GM18508 (cell line): ENCODE data around the gene RNU6-1.

Experiments used
- ATAC-seq: cut with Tn5 transposase; IDR thresholded peaks from one replicate; pipeline ENCODE4 v1.9.1; 2021; ENCODE audit warnings: moderate number of reproducible peaks; ENCODE audit not compliant: insufficient read depth, unreplicated experiment

The RNU6-1 gene

DNA sequence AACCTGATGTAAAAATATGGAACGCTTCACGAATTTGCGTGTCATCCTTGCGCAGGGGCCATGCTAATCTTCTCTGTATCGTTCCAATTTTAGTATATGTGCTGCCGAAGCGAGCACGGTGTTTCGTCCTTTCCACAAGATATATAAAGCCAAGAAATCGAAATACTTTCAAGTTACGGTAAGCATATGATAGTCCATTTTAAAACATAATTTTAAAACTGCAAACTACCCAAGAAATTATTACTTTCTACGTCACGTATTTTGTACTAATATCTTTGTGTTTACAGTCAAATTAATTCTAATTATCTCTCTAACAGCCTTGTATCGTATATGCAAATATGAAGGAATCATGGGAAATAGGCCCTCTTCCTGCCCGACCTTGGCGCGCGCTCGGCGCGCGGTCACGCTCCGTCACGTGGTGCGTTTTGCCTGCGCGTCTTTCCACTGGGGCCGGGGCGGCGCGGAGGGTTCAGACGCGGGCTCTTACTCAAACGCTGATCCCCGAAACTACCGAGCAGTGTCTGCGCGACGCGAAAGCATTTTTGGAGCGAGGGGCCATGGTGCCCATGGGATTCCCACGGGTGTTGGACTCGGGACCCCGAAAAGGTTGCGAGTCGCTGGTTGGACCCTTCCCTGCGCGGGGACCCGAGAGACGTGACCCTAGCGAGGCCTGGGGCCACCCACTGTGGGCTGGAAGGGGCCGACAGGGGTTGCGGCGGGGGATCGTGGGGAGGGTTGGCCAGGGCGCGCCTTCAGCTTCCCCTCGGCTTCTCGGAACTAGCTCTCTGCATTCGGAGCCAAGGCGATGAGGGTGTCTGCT, at the start of gene RNU6-1:
Gene RNU6-1, minus strand, starts transcription at position 117 of the 820 bp plus-strand sequence.
- no peak for ATAC-seq

DNA sequence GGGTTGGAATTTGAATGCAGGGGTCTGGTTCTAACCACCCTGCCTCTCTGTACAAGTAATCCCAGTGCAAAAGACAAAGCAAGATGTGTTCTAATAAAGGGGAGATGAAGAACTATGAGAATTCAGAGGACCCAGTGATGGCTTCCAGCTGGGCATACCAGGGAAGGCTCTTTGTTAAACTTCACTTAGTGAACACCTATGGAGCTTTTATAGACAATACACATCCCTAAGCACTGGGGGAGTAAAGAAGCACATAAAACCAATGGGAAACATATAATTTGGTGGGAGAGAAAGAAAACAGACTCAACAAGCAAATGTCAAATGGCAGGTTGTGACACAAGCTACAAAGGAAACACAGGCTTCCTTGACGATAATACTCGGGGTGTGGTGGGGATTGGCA, 47.9 kb upstream of the RNU6-1 start:
- no peak for ATAC-seq

GRCh38 chr15:67885861-67886260, 46.0 kb upstream of the RNU6-1 start:
- ATAC-seq: no peak

DNA sequence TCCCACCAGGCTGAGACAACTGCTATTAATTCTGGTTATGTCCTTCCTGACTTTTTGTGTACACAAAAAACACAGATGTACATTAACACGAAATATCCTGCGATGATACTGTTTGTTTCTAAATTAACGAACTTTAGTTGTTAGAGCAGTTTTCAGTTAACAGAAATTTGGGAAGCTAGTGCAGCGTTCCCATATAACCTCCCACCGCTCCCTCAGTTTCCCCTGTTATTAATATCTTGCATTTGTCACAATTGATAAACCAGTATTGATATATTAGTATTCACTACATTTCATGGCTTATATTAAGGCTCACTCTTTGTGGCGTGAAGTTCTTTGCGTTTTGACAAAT, 45.3 kb upstream of the RNU6-1 start:
- ATAC-seq: no peak

GRCh38 chr15:67884514-67885174, 44.8 kb upstream of the RNU6-1 start:
- ATAC-seq: no peak

DNA sequence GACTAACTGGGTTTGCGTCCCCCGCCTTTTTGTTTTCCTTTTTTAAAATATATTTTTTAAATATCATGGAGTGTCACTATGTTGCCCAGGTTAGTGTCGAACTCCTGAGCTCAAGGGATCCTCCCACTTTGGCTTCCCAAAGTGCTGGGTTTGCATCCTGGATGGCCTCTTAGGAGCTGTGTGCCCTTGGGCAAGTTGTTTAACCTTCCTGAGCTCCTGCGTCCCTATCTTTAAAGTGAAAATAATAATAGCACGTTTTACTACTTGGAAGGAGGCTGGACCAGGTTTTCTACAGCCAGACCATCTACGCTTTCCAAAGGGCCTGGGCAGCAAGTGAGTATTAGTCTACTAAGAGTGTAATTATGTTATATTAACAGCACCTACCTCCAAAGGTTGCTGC, 44.2 kb upstream of the RNU6-1 start:
- ATAC-seq: no peak

- ATAC-seq: no peak
Observed at GRCh38 chr15:67883234-67883773, 43.5 kb upstream of the RNU6-1 start.

GRCh38 chr15:67882487-67883233, 42.8 kb upstream of the RNU6-1 start:
- ATAC-seq: no peak

DNA sequence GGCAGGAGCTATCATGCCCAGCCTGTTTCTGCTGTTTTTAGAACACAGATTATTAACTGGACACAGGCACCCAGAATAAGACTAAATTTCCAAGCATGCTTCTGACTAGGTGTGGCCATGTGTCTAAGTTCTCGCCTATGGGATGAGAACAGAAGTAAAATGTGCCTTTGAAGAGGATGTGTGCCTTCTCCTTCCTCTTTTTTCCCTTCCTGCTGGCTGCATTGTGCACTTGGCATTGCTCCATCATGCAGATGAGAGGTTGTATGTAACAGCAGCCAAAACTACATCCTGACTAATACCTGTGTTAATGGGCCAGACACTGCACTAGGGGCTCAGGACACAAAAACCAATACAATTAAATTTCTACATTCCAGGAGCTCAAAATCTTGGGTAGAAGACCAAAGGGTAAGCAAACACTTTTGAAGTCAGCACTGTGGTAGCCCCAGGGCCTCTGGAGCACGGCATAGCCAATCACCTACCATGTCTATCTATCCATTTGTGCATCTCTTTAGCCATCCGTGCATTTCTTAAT, 40.9 kb upstream of the RNU6-1 start:
- ATAC-seq: no peak

DNA sequence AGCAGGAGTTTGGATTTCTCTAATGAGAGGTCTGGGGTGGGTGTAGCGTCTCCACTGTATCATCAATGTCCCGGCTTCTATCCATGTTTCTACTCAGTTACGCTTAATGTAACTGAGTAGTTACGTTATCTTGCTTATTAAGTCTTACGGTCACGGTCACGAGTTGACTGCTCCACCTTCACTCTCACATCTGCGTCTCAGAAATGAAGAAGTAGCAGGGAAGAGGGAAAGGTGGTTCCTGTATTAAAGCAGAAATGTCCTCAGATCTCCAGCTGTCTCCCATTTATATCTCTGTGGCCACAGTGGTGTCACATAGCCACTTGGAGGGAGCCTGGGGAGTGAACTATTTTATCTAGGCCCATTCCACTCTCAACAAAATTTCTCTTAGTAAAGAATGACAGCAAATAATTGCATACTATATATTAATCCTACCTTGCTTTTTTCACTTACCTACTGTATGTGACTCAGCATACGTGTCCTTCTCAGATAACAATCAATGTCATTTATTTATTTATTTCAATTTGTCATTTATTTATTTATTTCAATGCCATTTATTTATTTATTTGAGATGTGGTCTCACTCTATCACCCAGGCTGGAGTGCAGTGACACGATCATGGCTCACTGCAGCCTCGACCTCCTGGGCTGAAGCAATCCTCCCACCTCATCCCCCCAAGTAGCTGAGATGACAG, 39.7 kb upstream of the RNU6-1 start:
- ATAC-seq: no peak

DNA sequence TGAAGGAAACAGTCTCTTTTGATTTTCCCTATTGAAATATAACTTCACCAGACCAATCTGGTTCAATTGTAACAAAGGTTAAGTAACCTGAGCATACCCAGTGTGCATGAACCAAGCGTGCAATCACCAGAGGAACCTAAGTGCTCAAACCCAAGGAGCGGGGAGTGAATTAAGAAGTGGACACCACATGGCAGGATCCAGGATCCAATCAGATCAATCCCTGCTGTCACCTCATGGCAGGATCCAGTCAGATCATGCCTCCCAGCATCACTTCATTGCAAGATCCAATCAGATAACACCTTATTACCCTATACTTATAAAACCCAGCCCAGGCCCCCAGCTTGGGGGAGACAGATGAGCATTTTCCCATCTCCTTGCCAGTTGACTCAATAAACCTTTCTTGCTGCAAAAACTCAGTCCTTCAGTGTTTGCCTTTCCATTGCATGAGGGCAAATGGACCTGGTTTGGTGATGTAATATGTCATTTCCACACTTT, 38.9 kb upstream of the RNU6-1 start:
- ATAC-seq: no peak

DNA sequence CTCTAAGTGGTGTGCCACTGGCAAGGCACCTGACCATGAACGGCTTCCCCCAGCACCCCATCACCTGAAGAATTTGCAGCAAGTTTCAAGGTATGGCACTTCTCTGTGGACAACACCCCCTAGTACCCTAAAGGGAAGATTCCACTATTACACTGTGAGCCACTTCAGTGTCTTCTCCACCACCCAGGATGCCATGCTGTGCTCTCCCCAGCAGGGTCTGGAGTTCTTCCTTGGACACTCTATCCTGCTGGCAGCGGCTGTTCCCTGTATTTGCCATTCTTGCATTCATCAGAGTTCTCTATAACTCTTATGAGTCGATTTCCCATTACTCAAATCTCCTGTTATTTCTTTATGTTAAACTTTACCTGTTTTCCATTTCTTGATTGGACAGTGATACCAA, 33.9 kb upstream of the RNU6-1 start:
- no peak for ATAC-seq

DNA sequence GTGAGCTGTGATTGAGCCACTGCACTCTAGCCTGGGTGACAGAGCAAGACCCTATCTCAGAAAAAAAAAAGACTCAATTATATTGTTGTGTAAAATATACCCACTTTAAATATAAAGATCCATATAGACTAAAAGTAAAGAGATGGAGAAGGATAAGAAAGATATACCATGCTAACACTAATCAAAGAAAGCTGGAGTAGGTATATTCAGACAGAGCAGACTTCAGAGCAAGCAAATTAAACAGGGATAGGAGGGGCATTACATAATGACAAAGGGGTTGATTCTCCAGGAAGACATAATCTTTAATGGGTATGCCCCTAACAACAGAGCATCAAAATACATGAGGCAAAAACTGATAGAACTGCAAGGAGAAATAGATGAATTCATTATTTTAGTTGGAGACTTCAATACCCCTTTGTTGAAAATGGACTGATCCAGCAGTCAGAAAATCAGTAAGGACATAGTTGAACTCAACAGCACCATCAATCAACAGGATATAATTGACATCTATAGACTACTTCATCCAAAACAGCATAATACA, 31.1 kb upstream of the RNU6-1 start:
- ATAC-seq: no peak

GRCh38 chr15:67869701-67870100, 29.9 kb upstream of the RNU6-1 start:
- ATAC-seq: no peak

DNA sequence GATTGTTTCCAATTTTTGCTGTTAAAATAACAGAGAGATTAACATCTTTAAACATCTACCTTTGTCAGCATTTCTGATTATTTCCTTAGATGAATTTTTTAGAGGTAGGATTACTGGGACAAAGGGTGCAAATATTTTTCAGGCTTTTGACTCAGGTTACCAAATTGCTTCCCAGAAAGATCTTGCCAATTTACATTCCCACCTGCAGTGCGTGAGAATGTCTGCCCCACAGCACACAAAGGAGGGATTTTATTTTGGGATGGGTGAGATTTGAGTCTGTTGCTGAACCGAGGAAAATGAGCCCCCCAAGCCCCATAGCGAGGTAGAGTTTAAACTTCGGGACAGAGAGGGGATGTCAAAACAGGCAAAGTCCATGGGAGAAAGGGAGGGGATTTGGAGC, 25.9 kb upstream of the RNU6-1 start:
- no peak for ATAC-seq

DNA sequence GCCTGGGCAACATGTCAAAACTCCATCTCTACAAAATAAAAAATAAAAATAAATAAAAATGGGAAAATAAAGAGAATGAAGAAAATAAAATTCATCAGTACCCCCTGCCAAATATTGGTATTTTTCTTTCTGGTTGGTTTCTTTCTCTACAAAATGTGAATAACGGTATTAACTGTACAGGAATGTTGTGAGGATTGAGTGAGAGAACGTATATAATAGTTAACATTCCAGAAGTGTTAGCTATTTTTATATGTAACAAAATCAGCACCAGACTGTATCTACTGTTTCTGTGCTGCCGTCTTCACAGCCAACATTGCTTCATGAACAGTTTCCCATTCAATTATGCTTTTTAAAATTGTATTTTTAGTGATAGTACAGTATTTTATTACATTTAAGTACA, 25.5 kb upstream of the RNU6-1 start:
- no peak for ATAC-seq

- no peak for ATAC-seq
Observed at GRCh38 chr15:67863442-67863987, 23.7 kb upstream of the RNU6-1 start.

DNA sequence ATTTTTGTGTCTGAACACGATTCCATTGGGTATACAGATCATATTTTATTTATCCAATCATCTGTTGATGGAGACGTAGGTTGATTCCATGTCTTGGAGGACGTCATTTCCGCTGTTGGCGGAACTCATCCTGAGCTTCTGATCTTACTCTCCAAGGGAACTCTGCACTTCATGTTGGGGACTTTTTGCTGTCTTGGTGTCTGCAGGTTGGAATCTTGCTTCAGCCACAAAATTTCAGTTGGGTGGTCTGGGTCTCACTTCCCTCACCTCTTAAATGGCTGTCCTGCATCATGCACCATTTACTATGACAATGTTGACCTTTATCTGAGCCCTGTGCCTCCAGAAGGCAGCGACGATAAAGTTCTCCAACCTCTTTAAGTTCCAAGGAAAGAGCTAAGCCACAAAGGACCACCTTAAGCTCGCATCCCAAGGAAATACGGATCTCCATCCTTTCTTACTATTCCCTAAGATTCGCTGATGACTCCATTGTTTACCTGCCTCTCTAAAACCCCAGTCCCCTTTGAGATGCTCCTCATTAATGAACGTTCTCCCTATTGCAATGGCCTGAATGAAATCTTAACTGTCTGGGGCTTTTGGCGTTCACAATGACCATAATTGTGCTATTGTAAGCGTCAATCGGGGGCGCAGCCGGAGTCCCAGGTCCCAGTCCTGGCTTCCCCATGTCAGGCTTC, 23.1 kb upstream of the RNU6-1 start:
- ATAC-seq: no peak

GRCh38 chr15:67861983-67862382, 22.1 kb upstream of the RNU6-1 start:
- ATAC-seq: no peak
